Measurements from ENCODE around the gene SHROOM1. TPM values are rescaled to one million over a fixed set of nuclear protein-coding genes. Genes with fewer than 3 reads are reported as not detected.

SHROOM1 gene
- total and polyA plus RNA-seq, 2 donors (not counting 3 experiments of a cell fraction or from before 2014, with no cell fraction given), result 12.8 to 20.9 TPM

DNA sequence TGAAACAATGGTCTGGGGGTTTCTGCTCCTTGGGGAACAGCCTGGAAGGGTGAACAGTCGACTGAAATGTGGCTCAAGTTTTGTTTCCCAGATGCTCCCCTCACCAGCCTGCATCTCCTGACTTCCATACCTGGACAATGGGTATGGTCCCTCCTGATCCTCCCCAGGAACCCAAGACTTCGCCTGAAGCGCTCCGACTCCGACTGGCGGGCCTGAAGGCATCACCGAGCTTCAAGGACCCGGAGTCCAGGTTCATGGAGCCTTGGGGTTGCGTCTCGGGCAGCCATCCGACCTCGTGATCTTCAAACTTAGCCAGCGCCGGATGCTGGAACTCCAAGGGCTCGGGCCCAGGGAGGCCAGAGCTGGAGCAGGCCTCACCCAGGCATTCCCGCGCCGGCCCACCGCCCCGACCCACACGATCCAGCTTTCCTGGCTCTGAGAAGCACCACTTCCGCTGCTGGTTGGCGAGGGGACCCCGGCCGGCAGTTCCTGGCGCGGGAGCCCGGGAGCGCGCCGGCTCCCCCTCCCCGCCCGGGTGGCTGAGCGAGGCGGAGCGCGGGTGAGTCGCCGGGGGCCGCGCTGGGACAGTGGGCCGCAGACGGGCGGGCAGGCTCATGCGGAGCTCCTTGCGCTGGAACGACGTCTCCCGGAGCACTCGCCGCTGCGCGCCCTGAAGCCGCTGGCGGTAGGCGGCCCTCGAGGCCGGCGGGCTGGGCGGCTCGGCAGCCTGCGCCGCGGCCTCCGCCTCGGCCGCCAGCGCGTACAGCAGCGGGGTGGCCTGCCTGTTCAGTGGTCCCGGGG is 5.2 kb downstream of the SHROOM1 start:
- Histone ChIP-seq H3K9me1 (replicated peaks; ENCODE audit: control insufficient read depth, extremely low read depth, insufficient read depth, low read length) (no peaks in the 10 kb centered on the region), H3K27me3 (ENCODE audit: control insufficient read depth in 2 of 2, insufficient read depth in 2 of 2, low read length in 2 of 2) (no peaks in the 10 kb centered on the region), H3K9ac (replicated peaks; ENCODE audit: extremely low read depth, insufficient read depth, low read length) (no peak overlapping the region), H3K4me2 (ENCODE audit: insufficient read depth, low read length) (no peak overlapping the region), H3K27ac (ENCODE audit: insufficient read depth, low read depth, low read length) (no peak overlapping the region), H3K4me1 (ENCODE audit: control insufficient read depth, extremely low read depth, insufficient read depth, low read length) (peaks cover 12% of the 10 kb centered on the region), H3K79me2 (ENCODE audit: control insufficient read depth, insufficient read depth, low read length) (no peaks in the 10 kb centered on the region), H4K20me1 (replicated peaks; ENCODE audit: control insufficient read depth, extremely low read depth, insufficient read depth, low read length) (no peaks in the 10 kb centered on the region), H2AFZ (ENCODE audit: low read depth, low read length) (no peak overlapping the region), H3K9me3 (replicated peaks; ENCODE audit: control insufficient read depth, insufficient read depth, low read length) (no peaks in the 10 kb centered on the region), H3K4me3 (replicated peaks in 1 of 3; ENCODE audit: insufficient read depth in 1 of 3, low read depth in 1 of 3, low read length in 3 of 3) (no peak overlapping the region), H3K36me3 (ENCODE audit: control insufficient read depth in 2 of 2, extremely low read depth in 1 of 2, insufficient read depth in 2 of 2, low read length in 2 of 2) (peaks cover 2 to 4% of the 10 kb centered on the region in 2 experiments)
- TF ChIP-seq CTCF (IDR thresholded peaks at IDR 0.05; ENCODE audit: extremely low read depth in 1 of 2, insufficient read depth in 1 of 2, low read depth in 1 of 2, low read length in 2 of 2) (no peak), POLR2A (IDR thresholded peaks at IDR 0.05; ENCODE audit: low read depth, low read length) (no peak)
- dilution Hi-C loops (cut with MboI; ENCODE audit: extremely low pct_ligation_motif_present, low sequenced_read_pairs), result no loop called here
- ChIA-PET CTCF (no interaction called here), POLR2A (no interaction called here)
- no TSS peak for BruUV-seq (replicated peaks)
- intact Hi-C loops (cut with micrococcal nuclease), result loop anchor here (10.0 kb wide), 1 partner anchor 530 kb away; the partner anchor contains the start of gene SLC22A4
- FAIRE-seq (no peak), DNase-seq (ENCODE audit: low read depth, low spot score) (no peak)

DNA sequence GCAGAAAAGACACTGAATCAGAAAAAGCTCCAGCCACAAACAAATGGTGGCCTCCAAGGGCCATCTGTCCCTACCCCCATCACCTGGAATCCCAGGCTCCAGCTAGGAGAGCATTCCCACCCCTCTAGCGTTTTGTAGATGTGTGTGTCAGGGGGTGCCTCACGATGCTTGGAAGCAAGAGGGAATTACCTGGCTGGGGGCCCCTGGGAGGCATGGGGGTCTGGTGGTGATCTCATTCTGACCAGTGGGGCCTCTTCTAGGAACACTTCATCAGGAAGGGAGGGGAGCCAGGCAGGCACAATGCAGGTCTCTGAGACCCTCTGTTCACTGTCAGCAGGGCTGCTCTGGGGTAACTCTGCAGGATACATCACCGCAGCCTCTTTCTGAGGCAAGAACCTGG is 6.0 kb downstream of the SHROOM1 start:
- ChIA-PET POLR2A (no interaction called here), CTCF (interaction anchor here (1.0 kb wide), 1 partner anchor 318 kb away, joined by 4 read pairs; no protein-coding TSS in a partner anchor)
- Histone ChIP-seq H3K4me1 (ENCODE audit: control insufficient read depth, extremely low read depth, insufficient read depth, low read length) (peaks cover 10% of the 10 kb centered on the region), H3K27me3 (ENCODE audit: control insufficient read depth in 2 of 2, insufficient read depth in 2 of 2, low read length in 2 of 2) (no peaks in the 10 kb centered on the region), H3K27ac (ENCODE audit: insufficient read depth, low read depth, low read length) (no peak overlapping the region), H2AFZ (ENCODE audit: low read depth, low read length) (no peak overlapping the region), H3K9me1 (replicated peaks; ENCODE audit: control insufficient read depth, extremely low read depth, insufficient read depth, low read length) (no peaks in the 10 kb centered on the region), H3K9me3 (replicated peaks; ENCODE audit: control insufficient read depth, insufficient read depth, low read length) (no peaks in the 10 kb centered on the region), H3K36me3 (ENCODE audit: control insufficient read depth in 2 of 2, extremely low read depth in 1 of 2, insufficient read depth in 2 of 2, low read length in 2 of 2) (peaks cover 2 to 4% of the 10 kb centered on the region in 2 experiments), H3K4me3 (replicated peaks in 1 of 3; ENCODE audit: insufficient read depth in 1 of 3, low read depth in 1 of 3, low read length in 3 of 3) (no peak overlapping the region), H4K20me1 (replicated peaks; ENCODE audit: control insufficient read depth, extremely low read depth, insufficient read depth, low read length) (no peaks in the 10 kb centered on the region), H3K4me2 (ENCODE audit: insufficient read depth, low read length) (no peak overlapping the region), H3K79me2 (ENCODE audit: control insufficient read depth, insufficient read depth, low read length) (no peaks in the 10 kb centered on the region), H3K9ac (replicated peaks; ENCODE audit: extremely low read depth, insufficient read depth, low read length) (no peak overlapping the region)
- no TSS peak for BruUV-seq (replicated peaks)
- intact Hi-C loops (cut with micrococcal nuclease) (loop anchor here (5.0 to 10.0 kb wide), 3 partner anchors 297 to 530 kb away; partner anchors contain the start of gene SLC22A4), dilution Hi-C loops (cut with MboI; ENCODE audit: extremely low pct_ligation_motif_present, low sequenced_read_pairs) (no loop called here)
- FAIRE-seq (no peak), DNase-seq (ENCODE audit: low read depth, low spot score) (no peak)
- TF ChIP-seq EZH2 (IDR thresholded peaks at IDR 0.05; ENCODE audit: borderline replicate concordance, low read depth, low read length, severe bottlenecking), result no peak
- no peak for TF ChIP-seq CTCF (IDR thresholded peaks at IDR 0.05; ENCODE audit: extremely low read depth in 1 of 2, insufficient read depth in 1 of 2, low read depth in 1 of 2, low read length in 2 of 2)
- no peak for TF ChIP-seq FOS (IDR thresholded peaks at IDR 0.05; ENCODE audit: borderline replicate concordance, insufficient read depth, low read length)
- TF ChIP-seq POLR2AphosphoS5 (IDR thresholded peaks at IDR 0.05; ENCODE audit: insufficient read depth, low read depth, low read length), result no peak
- TF ChIP-seq GATA2 (IDR thresholded peaks at IDR 0.05; ENCODE audit: insufficient read depth, insufficient read length, low read depth, low read length), result no peak
- no peak for TF ChIP-seq MAX (IDR thresholded peaks at IDR 0.05; ENCODE audit: insufficient read depth, insufficient read length)
- no peak for TF ChIP-seq POLR2A (IDR thresholded peaks at IDR 0.05; ENCODE audit: low read depth, low read length)
- TF ChIP-seq JUN (IDR thresholded peaks at IDR 0.05; ENCODE audit: borderline replicate concordance, insufficient read depth, insufficient read length, low read depth), result no peak
- no peak for TF ChIP-seq MYC (IDR thresholded peaks at IDR 0.05; ENCODE audit: low read depth, low read length)
